Lung (tissue), 12 donors: ENCODE data around the gene TAF10. TPM values are rescaled to one million over a fixed set of nuclear protein-coding genes. Genes with fewer than 3 reads are reported as not detected.

Experiments used
- ATAC-seq: fragments of 200-7000 bp; cut with Tn5 transposase; one replicate; pipeline ENCODE4 v1.9.1; 2020; ENCODE audit warnings: moderate number of reproducible peaks; ENCODE audit not compliant: insufficient read depth, low FRiP score
- DNase-seq, 3 donors: peaks; one replicate each; pipeline ENCODE4 v3.0.0-alpha.2; 2013 to 2017
- H3K27ac ChIP-seq, 2 donors: one replicate each; pipeline ENCODE4 v1.5.1; 2013; ENCODE audit warnings: mild to moderate bottlenecking in 2 of 2, moderate library complexity in 2 of 2, control low read depth in 1 of 2, inconsistent platforms in 1 of 2, low read depth in 1 of 2, low read length in 1 of 2
- H3K27me3 ChIP-seq, 3 donors: one replicate each; pipeline ENCODE4 v1.5.1; 2013; ENCODE audit warnings: low read length in 2 of 3; ENCODE audit not compliant: control insufficient read depth in 3 of 3, insufficient read depth in 3 of 3
- H3K36me3 ChIP-seq, 4 donors: one replicate each; pipeline ENCODE4 v1.5.1; 2013; ENCODE audit warnings: low read length in 4 of 4, mild to moderate bottlenecking in 1 of 4, moderate library complexity in 1 of 4; ENCODE audit not compliant: control insufficient read depth in 4 of 4, insufficient read depth in 4 of 4
- H3K4me1 ChIP-seq, 5 donors: one replicate each; pipeline ENCODE4 v1.5.1; 2013; ENCODE audit warnings: low read length in 5 of 5, mild to moderate bottlenecking in 2 of 5, moderate library complexity in 1 of 5; ENCODE audit not compliant: control insufficient read depth in 5 of 5, insufficient read depth in 5 of 5
- H3K4me3 ChIP-seq: one replicate; pipeline ENCODE4 v1.5.1; 2013; ENCODE audit warnings: mild to moderate bottlenecking, control low read depth, moderate library complexity
- H3K9ac ChIP-seq, 2 donors: one replicate each; pipeline ENCODE4 v1.5.1; 2013; ENCODE audit warnings: low read length in 2 of 2, control low read depth in 1 of 2; ENCODE audit not compliant: insufficient read depth in 1 of 2
- H3K9me3 ChIP-seq, 4 donors: one replicate each; pipeline ENCODE4 v1.5.1; 2013; ENCODE audit warnings: low read length in 3 of 4, mild to moderate bottlenecking in 1 of 4, moderate library complexity in 1 of 4; ENCODE audit not compliant: control insufficient read depth in 4 of 4, insufficient read depth in 3 of 4
- CTCF ChIP-seq: IDR thresholded peaks from 2 replicates; pipeline ENCODE4 v1.5.1; 2012; ENCODE audit warnings: mild to moderate bottlenecking; ENCODE audit errors: control extremely low read depth, extremely low read depth
- WGBS, 2 donors: extraction: QIAGEN DNeasy Blood & Tissue Kit; methylation state at CpG; one replicate each; pipeline ENCODE4 v1.1.7; 2013; 5-methylcytosine and 5-hydroxymethylcytosine counted together
- polyA plus RNA-seq, 2 donors: library from polyadenylated mRNA; stranded (reverse); fragments of 200-250 nt; gene quantifications; one replicate each; pipeline ENCODE4 v1.2.1, GENCODE V29; 2013
- total RNA-seq, 2 donors: library from RNA; depleted of rRNA in 1 of 2; stranded (reverse); fragments of >200 nt in 1 of 2; gene quantifications; one replicate each; pipeline ENCODE4 v1.2.1, GENCODE V29; 2014 to 2021
- donor health status: control.
- donor health status: control.
- donor health status: Bipolar disorder and iron deficiency.
- donor health status: healthy.
- donor health status: DM: yes; HTN: yes; CAD: no.

The TAF10 gene
- total and polyA plus RNA-seq, 4 donors, result 23.9 to 149 (median 117) TPM

GRCh38 chr11:6576471-6577373, 35.3 kb downstream of the TAF10 start:
- ATAC-seq, result no peak
- peaks cover 0 to 5% (median 4%) of the 10 kb centered on the region in 4 donors for H3K36me3 ChIP-seq
- no peak overlapping the region for H3K4me3 ChIP-seq
- H3K9ac ChIP-seq, result peak overlapping the region in 1 of 2 donors; percentile 36
- 12 to 30% methylated on average over 5 to 6 of the region's 6 CpGs for WGBS, 2 donors
- peaks cover 0 to 27% (median 3%) of the 10 kb centered on the region in 5 donors for H3K4me1 ChIP-seq
- peak; percentile 90 to 95 (median 95) for DNase-seq
- no peaks in the 10 kb centered on the region for H3K9me3 ChIP-seq
- H3K27ac ChIP-seq, result peak overlapping the region; percentile 54 to 75
- H3K27me3 ChIP-seq, result peaks cover 0 to under 1% (median 0%) of the 10 kb centered on the region in 3 donors
- TF ChIP-seq CTCF, result no peak

- 93 to 96% methylated on average over 6 of the region's 6 CpGs for WGBS, 2 donors
- Histone ChIP-seq H3K4me3 (no peak overlapping the region), H3K27ac (no peak overlapping the region), H3K27me3 (peaks cover 0 to 5% (median 0%) of the 10 kb centered on the region in 3 donors), H3K36me3 (no peaks in the 10 kb centered on the region), H3K4me1 (peaks cover 0 to 27% (median 3%) of the 10 kb centered on the region in 5 donors), H3K9ac (no peak overlapping the region), H3K9me3 (no peaks in the 10 kb centered on the region)
- ATAC-seq (no peak), DNase-seq (no peak)
- no peak for TF ChIP-seq CTCF
These were observed 37.0 kb downstream of the TAF10 start for GRCh38 chr11:6574816-6575715.

GRCh38 chr11:6572215-6572614, 39.8 kb downstream of the TAF10 start:
- no peak for ATAC-seq
- WGBS, 2 donors, result 76 to 85% methylated on average over 2 of the region's 2 CpGs
- Histone ChIP-seq H3K27ac (no peak overlapping the region), H3K9me3 (no peaks in the 10 kb centered on the region), H3K4me1 (peaks cover 7 to 31% (median 7%) of the 10 kb centered on the region in 5 donors), H3K27me3 (peaks cover 0 to 5% (median 0%) of the 10 kb centered on the region in 3 donors), H3K4me3 (no peak overlapping the region), H3K36me3 (no peaks in the 10 kb centered on the region), H3K9ac (no peak overlapping the region)
- TF ChIP-seq CTCF, result no peak
- DNase-seq, result peak in 1 of 3 donors; percentile 32
